OCI-LY3 (cell line): ENCODE data around the gene ADH4.

Source experiments
- H2AFZ ChIP-seq: fragments of 200-600, 300-600 bp; shearing (Covaris generic); 2 replicates; pipeline ENCODE4 v1.6.0; 2014; ENCODE audit warnings: antibody characterized with exemption, low read depth, low read length
- H3K27ac ChIP-seq: fragments of 200-600, 300-600 bp; sonication (generic); 2 replicates; pipeline ENCODE4 v1.5.1; 2014; ENCODE audit warnings: mild to moderate bottlenecking, low read length, moderate library complexity, mixed read lengths
- H3K27me3 ChIP-seq: fragments of 200-600, 300-600 bp; sonication (generic); 2 replicates; pipeline ENCODE4 v1.6.1; 2014; ENCODE audit warnings: low read depth, low read length, mixed read lengths
- H3K36me3 ChIP-seq: fragments of 200-600, 300-600 bp; sonication (generic); replicated peaks from 2 replicates; pipeline ENCODE3; 2014; ENCODE audit warnings: low read depth, low read length, mixed read lengths
- H3K4me1 ChIP-seq: fragments of 300-600, 200-600 bp; sonication (generic); 2 replicates; pipeline ENCODE4 v1.6.1; 2014; ENCODE audit warnings: low read length, mixed read lengths
- H3K4me2 ChIP-seq: fragments of 200-600, 300-600 bp; sonication (generic); 2 replicates; pipeline ENCODE4 v1.6.1; 2014; ENCODE audit warnings: low read length, mixed read lengths
- H3K4me3 ChIP-seq: fragments of 300-600, 200-600 bp; sonication (generic); 2 replicates; pipeline ENCODE4 v1.5.1; 2014; ENCODE audit warnings: antibody characterized with exemption, mild to moderate bottlenecking, low read length, moderate library complexity
- H3K79me2 ChIP-seq: fragments of 300-600, 200-600 bp; shearing (Covaris generic); 2 replicates; pipeline ENCODE4 v1.6.1; 2014; ENCODE audit warnings: mild to moderate bottlenecking, low read length, mixed read lengths
- H3K9ac ChIP-seq: fragments of 300-600, 200-600 bp; shearing (Covaris generic); 2 replicates; pipeline ENCODE4 v1.6.0; 2014; ENCODE audit warnings: mild to moderate bottlenecking, low read length, moderate library complexity
- H3K9me3 ChIP-seq: fragments of 200-600, 300-600 bp; shearing (Covaris generic); 2 replicates; pipeline ENCODE4 v1.6.1; 2014; ENCODE audit warnings: low read length, mixed read lengths; ENCODE audit not compliant: insufficient read depth
- H4K20me1 ChIP-seq: fragments of 200-600, 300-600 bp; sonication (generic); 2 replicates; pipeline ENCODE4 v1.6.1; 2016; ENCODE audit warnings: low read length, mixed read lengths; ENCODE audit not compliant: insufficient read depth
- EZH2phosphoT487 ChIP-seq: fragments of 200-600 bp; shearing (Covaris generic); IDR thresholded peaks from 2 replicates; pipeline ENCODE4 v1.6.1; 2018; ENCODE audit warnings: antibody characterized with exemption, mixed run types, low read depth
- TF ChIP-seq, protein P1 (sequence below): fragments of 200-600, 300-600 bp; sonication (generic); IDR thresholded peaks from 2 replicates; pipeline ENCODE4 v1.5.1; 2014; ENCODE audit warnings: antibody characterized with exemption, low read length, low read depth

ADH4 gene

DNA sequence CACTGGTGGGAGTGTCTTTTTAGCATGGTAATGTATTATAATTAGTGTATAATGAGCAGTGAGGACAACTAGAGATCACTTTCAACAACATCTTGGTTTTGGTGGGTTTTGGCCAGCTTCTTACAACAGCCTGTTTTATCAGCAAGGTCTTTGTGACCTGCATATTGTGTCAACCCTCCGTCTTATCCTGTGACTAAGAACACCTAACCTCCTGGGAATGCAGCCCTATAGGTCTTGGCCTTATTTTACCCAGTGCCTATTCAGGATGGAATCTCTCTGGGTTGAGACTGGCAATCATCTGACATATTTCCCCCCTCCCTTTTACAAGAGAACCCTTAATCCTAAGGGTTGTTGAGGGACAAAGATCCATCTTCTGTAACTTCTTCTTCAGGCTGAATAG lies 21.9 kb upstream of the ADH4 start:
- TF ChIP-seq, protein P1, sequence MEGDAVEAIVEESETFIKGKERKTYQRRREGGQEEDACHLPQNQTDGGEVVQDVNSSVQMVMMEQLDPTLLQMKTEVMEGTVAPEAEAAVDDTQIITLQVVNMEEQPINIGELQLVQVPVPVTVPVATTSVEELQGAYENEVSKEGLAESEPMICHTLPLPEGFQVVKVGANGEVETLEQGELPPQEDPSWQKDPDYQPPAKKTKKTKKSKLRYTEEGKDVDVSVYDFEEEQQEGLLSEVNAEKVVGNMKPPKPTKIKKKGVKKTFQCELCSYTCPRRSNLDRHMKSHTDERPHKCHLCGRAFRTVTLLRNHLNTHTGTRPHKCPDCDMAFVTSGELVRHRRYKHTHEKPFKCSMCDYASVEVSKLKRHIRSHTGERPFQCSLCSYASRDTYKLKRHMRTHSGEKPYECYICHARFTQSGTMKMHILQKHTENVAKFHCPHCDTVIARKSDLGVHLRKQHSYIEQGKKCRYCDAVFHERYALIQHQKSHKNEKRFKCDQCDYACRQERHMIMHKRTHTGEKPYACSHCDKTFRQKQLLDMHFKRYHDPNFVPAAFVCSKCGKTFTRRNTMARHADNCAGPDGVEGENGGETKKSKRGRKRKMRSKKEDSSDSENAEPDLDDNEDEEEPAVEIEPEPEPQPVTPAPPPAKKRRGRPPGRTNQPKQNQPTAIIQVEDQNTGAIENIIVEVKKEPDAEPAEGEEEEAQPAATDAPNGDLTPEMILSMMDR = no peak
- no peak for TF ChIP-seq EZH2phosphoT487
- no peak overlapping the region for H2AFZ ChIP-seq

DNA sequence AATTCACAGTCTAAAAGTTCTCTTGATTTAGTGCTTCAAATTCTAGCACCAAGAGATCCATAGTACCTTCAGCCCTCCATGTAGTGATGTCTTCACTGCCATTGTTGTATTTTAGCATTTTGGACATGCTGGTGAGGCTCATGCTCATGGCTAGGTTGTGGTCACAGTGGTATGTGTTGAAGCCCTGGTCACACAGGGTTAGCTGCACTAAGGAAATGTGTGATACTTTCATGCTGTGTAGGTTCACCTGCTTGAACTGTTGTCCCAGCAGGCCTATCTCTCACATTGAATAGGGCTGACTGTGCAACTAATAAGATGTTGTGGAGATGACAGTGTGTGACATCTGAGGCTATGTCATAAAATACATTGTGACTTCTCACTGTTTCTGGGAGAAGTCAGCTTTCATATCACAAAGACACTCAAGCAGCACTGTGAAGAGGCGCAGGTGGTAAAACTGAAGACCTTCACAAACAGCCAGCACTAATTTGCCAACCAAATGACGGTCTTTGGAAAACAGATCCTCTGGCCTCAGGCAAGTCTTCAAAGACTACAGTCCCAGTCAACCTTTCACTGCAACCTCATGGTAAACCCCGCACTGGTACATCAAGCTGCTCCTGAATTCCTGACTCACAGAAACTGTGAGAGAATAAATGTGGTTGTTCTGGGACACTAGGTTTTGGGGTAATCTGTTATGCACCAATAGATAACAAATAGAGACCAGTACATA lies 17.4 kb upstream of the ADH4 start:
- no peak for TF ChIP-seq EZH2phosphoT487
- TF ChIP-seq, protein P1 = no peak
- H3K27ac ChIP-seq = no peak overlapping the region

More for the DNA sequence above, 21.9 kb upstream of the ADH4 start:
- Histone ChIP-seq H3K4me1 (no peaks in the 10 kb centered on the region), H3K9me3 (no peaks in the 10 kb centered on the region), H3K9ac (no peak overlapping the region), H3K27me3 (no peaks in the 10 kb centered on the region), H3K36me3 (no peaks in the 10 kb centered on the region), H3K79me2 (no peaks in the 10 kb centered on the region), H4K20me1 (no peaks in the 10 kb centered on the region), H3K27ac (no peak overlapping the region), H3K4me2 (no peak overlapping the region), H3K4me3 (no peak overlapping the region)

DNA sequence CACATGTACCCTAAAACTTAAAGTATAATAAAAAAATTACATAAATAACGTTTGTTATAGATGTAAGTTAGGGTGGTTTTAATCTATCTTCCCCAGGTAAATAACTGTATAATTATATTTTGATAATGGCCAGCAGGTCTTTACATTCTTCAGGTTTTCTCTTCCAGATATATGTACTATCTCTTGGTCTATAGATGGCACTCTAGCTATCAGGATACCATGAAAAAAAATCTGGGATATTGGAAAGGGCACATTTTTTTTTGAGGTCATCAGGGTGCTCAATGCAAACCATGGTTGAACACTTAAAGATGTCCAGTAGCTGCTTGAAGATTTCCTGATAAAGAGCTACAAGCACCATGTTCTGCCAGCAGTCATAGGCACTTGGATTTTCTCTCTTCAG lies 15.6 kb upstream of the ADH4 start:
- no peak for TF ChIP-seq EZH2phosphoT487
- TF ChIP-seq, protein P1 = peak; percentile 29; the same call in 1 of the 2 replicates
- no peak overlapping the region for H3K27ac ChIP-seq
- no peak overlapping the region for H3K4me3 ChIP-seq
- no peaks in the 10 kb centered on the region for H3K79me2 ChIP-seq
- H3K9ac ChIP-seq = no peak overlapping the region
- H4K20me1 ChIP-seq = no peaks in the 10 kb centered on the region
- H3K27me3 ChIP-seq = no peaks in the 10 kb centered on the region
- H3K9me3 ChIP-seq = no peaks in the 10 kb centered on the region
- no peak overlapping the region for H3K4me2 ChIP-seq
- no peak overlapping the region for H2AFZ ChIP-seq
- no peaks in the 10 kb centered on the region for H3K4me1 ChIP-seq
- no peaks in the 10 kb centered on the region for H3K36me3 ChIP-seq

More for the DNA sequence above, 17.4 kb upstream of the ADH4 start:
- Histone ChIP-seq H3K4me2 (no peak overlapping the region), H3K4me3 (no peak overlapping the region), H3K79me2 (no peaks in the 10 kb centered on the region), H3K36me3 (no peaks in the 10 kb centered on the region), H3K9me3 (no peaks in the 10 kb centered on the region), H4K20me1 (no peaks in the 10 kb centered on the region), H3K4me1 (no peaks in the 10 kb centered on the region), H3K27me3 (no peaks in the 10 kb centered on the region), H2AFZ (no peak overlapping the region), H3K9ac (no peak overlapping the region)

DNA sequence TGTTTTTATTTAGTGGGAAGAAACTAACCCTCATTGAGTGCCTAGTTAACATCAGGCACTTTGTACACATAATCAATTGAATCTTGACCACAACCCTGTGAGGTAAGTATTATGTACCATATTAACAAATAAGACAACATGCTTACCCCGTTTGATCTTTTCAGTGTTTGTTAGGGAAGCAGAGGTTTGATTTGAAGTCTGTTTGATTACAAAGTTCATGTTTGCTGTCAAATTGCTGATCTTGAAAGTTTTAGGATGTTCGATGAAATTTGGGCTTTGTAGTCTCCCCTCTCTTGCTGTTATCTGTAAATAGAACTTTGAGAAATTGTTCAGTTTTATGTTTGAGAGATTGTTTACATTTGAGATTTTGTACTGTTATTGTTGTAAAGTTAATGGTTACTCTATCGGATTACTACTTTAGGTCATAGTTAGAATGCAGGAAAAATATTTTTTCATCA lies 13.4 kb upstream of the ADH4 start:
- TF ChIP-seq EZH2phosphoT487 = no peak
- TF ChIP-seq, protein P1 = no peak
- Histone ChIP-seq H2AFZ (no peak overlapping the region), H3K4me2 (no peak overlapping the region), H3K36me3 (no peaks in the 10 kb centered on the region), H3K27ac (no peak overlapping the region), H4K20me1 (no peaks in the 10 kb centered on the region), H3K4me3 (no peak overlapping the region), H3K4me1 (no peaks in the 10 kb centered on the region), H3K27me3 (no peaks in the 10 kb centered on the region), H3K9ac (no peak overlapping the region), H3K79me2 (no peaks in the 10 kb centered on the region), H3K9me3 (no peaks in the 10 kb centered on the region)
